Measurements from ENCODE around the gene TRPC4AP.

Gene TRPC4AP

DNA sequence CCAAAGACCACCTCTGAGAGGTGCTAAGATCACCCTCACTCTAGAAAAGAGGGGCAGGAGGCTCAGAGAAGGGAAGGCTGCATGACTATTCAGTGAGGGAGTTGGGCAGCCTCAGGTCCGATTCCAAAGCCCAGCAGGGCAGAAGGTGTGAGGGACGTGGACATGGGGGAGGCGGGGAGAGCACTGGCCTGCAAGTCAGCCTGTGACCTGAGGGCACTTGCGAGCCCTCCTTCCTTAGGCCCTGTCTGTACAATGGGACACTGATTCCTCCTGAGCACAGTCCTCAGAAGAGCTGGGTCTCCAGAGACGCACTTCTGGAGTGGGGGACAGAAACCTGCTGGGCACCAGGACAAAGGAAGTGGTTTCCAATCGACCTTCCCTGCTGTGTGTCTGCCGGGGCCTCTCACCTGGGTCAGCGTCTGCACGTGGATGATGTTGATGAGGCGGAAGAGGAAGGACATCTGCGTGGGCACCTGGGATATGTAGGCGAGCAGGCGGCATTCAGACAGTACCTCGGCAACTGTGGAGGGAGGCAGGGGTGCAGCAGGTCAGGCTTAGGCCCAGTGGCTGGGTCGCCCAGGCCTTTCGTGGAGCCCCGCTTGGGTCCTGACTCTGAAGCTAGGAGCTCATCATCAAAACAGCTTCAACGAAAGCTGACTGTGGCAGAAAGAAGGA lies 88.4 kb downstream of the TRPC4AP start:
- Histone ChIP-seq H3K4me3 (ENCODE audit: low read length, poor library complexity, severe bottlenecking) (no peak overlapping the region), H3K9me2 (replicated peaks; ENCODE audit: low read depth, low read length) (no peaks in the 10 kb centered on the region), H3F3A (ENCODE audit: low read depth) (no peaks in the 10 kb centered on the region), H3K4me2 (ENCODE audit: low read depth, low read length, poor library complexity, severe bottlenecking) (no peak overlapping the region), H3K9me3 (ENCODE audit: insufficient read depth, low read depth, low read length) (no peaks in the 10 kb centered on the region), H3K4me1 (ENCODE audit: insufficient read depth, low read length, poor library complexity, severe bottlenecking) (no peaks in the 10 kb centered on the region), H2AFZ (ENCODE audit: low read length) (no peak overlapping the region), H4K20me1 (ENCODE audit: insufficient read depth, low read length, poor library complexity, severe bottlenecking) (no peaks in the 10 kb centered on the region), H3K9ac (ENCODE audit: low read depth, low read length, poor library complexity, severe bottlenecking) (no peak overlapping the region), H3K79me2 (ENCODE audit: insufficient read depth, low read length) (no peaks in the 10 kb centered on the region), H3K27me3 (ENCODE audit: insufficient read depth, low read length, poor library complexity, severe bottlenecking) (no peaks in the 10 kb centered on the region), H3K36me3 (ENCODE audit: insufficient read depth, low read length) (peaks cover 89% of the 10 kb centered on the region; the same call in 1 of the 2 replicates)
- TF ChIP-seq, protein P1, sequence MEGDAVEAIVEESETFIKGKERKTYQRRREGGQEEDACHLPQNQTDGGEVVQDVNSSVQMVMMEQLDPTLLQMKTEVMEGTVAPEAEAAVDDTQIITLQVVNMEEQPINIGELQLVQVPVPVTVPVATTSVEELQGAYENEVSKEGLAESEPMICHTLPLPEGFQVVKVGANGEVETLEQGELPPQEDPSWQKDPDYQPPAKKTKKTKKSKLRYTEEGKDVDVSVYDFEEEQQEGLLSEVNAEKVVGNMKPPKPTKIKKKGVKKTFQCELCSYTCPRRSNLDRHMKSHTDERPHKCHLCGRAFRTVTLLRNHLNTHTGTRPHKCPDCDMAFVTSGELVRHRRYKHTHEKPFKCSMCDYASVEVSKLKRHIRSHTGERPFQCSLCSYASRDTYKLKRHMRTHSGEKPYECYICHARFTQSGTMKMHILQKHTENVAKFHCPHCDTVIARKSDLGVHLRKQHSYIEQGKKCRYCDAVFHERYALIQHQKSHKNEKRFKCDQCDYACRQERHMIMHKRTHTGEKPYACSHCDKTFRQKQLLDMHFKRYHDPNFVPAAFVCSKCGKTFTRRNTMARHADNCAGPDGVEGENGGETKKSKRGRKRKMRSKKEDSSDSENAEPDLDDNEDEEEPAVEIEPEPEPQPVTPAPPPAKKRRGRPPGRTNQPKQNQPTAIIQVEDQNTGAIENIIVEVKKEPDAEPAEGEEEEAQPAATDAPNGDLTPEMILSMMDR (conservative IDR thresholded peaks at IDR 0.05; ENCODE audit: low read length) = no peak
- TF ChIP-seq EZH2phosphoT487 (IDR thresholded peaks at IDR 0.05; ENCODE audit: borderline replicate concordance) = no peak

DNA sequence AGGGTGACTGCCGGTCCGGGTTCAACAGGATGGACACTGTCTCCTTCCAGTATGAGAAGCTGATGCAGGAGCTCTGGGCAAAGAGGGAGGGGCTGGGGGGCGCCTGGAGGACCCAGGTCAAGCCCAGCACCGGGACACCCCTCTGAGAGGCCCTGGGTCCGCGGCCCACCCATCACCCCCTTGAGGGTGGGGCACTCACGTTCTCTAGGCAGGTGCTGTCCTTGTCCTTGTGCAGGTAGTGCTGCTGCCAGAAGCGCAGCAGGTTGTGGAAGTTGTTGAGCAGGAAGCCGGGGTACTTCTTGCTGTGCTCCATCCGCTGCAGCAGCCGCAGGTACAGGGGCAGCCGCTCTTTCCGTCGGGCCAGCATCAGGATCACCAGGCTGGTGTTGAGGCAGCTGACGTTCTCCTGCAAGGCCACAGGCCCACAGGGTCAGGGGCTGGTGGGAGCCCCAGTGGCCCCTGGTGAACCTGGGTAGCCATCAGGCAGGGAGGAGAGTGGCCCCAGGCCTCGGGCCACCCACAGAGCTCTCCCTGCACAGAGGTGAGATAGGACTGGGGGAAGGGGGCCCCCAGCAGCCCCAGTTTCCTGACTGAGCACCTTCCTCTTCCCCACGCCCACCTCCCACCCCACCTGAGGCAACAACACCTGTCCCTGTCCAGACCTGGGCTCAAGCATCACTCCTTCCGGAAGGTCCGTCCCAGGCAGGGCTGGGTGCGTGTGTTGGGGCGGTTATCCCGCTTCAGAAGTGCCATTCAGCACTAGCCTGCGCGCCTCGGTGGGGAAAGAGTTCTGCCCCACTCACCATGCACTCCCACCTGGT lies 89.2 kb downstream of the TRPC4AP start:
- H3K36me3 ChIP-seq (ENCODE audit: insufficient read depth, low read length) = peaks cover 88% of the 10 kb centered on the region; the same call in 1 of the 2 replicates

DNA sequence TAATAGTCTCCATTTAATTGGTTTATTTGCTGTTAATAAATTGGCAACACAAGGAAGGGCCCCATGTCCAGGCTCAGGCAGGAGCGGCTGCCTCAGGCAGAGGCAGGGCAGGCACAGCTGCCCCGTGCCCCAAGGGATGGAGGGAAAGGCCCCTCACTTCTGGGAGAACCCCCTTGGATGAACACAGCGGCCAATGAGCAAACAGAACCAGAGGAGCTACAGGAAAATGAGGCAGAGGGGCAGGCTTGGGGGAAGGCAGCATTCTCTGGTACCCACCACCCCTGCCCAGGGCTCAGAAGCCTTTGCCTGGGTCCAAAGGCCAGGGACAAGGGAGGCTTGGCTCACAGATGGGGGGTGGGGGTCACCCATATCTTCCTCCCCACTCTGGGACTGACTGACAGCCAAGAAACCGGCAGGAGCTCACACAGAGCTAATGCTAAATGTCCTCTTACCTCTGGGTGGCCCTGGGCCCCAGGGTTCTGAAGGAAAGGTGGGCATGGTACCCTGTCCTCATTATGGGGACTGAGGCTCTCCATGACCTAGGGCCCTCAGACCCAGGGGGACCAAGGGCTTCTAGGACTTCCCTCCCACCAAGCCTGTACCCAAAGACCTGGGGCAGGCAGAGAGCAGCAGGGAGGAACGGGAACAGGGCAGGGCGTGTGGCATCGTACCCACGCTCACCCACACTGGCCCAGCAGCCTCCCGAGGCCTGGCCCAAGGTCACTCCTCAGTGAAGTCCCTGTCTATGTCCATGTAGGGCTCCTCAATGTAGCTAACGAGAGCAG lies 90.0 kb downstream of the TRPC4AP start:
- no peaks in the 10 kb centered on the region for H4K20me1 ChIP-seq (ENCODE audit: insufficient read depth, low read length, poor library complexity, severe bottlenecking)
- H2AFZ ChIP-seq (ENCODE audit: low read length) = no peak overlapping the region
- no peak overlapping the region for H3K4me3 ChIP-seq (ENCODE audit: low read length, poor library complexity, severe bottlenecking)
- H3K9ac ChIP-seq (ENCODE audit: low read depth, low read length, poor library complexity, severe bottlenecking) = no peak overlapping the region
- TF ChIP-seq, protein P1 (conservative IDR thresholded peaks at IDR 0.05; ENCODE audit: low read length) = no peak
- TF ChIP-seq EZH2phosphoT487 (IDR thresholded peaks at IDR 0.05; ENCODE audit: borderline replicate concordance) = no peak
- H3K27me3 ChIP-seq (ENCODE audit: insufficient read depth, low read length, poor library complexity, severe bottlenecking) = no peaks in the 10 kb centered on the region
- H3K4me1 ChIP-seq (ENCODE audit: insufficient read depth, low read length, poor library complexity, severe bottlenecking) = no peaks in the 10 kb centered on the region
- no peak overlapping the region for H3K4me2 ChIP-seq (ENCODE audit: low read depth, low read length, poor library complexity, severe bottlenecking)
- H3K9me3 ChIP-seq (ENCODE audit: insufficient read depth, low read depth, low read length) = no peaks in the 10 kb centered on the region
- H3K36me3 ChIP-seq (ENCODE audit: insufficient read depth, low read length) = peaks cover 85% of the 10 kb centered on the region; the same call in 1 of the 2 replicates
- H3K79me2 ChIP-seq (ENCODE audit: insufficient read depth, low read length) = no peaks in the 10 kb centered on the region
- H3F3A ChIP-seq (ENCODE audit: low read depth) = no peaks in the 10 kb centered on the region
- no peaks in the 10 kb centered on the region for H3K9me2 ChIP-seq (replicated peaks; ENCODE audit: low read depth, low read length)

More for the DNA sequence above, 89.2 kb downstream of the TRPC4AP start:
- H4K20me1 ChIP-seq (ENCODE audit: insufficient read depth, low read length, poor library complexity, severe bottlenecking) = no peaks in the 10 kb centered on the region
- no peak overlapping the region for H3K4me2 ChIP-seq (ENCODE audit: low read depth, low read length, poor library complexity, severe bottlenecking)
- no peaks in the 10 kb centered on the region for H3K9me2 ChIP-seq (replicated peaks; ENCODE audit: low read depth, low read length)
- no peak overlapping the region for H3K4me3 ChIP-seq (ENCODE audit: low read length, poor library complexity, severe bottlenecking)
- H3K4me1 ChIP-seq (ENCODE audit: insufficient read depth, low read length, poor library complexity, severe bottlenecking) = no peaks in the 10 kb centered on the region
- no peaks in the 10 kb centered on the region for H3K27me3 ChIP-seq (ENCODE audit: insufficient read depth, low read length, poor library complexity, severe bottlenecking)
- TF ChIP-seq, protein P1 (conservative IDR thresholded peaks at IDR 0.05; ENCODE audit: low read length) = no peak
- no peak for TF ChIP-seq EZH2phosphoT487 (IDR thresholded peaks at IDR 0.05; ENCODE audit: borderline replicate concordance)
- H3F3A ChIP-seq (ENCODE audit: low read depth) = no peaks in the 10 kb centered on the region
- H3K9me3 ChIP-seq (ENCODE audit: insufficient read depth, low read depth, low read length) = no peaks in the 10 kb centered on the region
- no peak overlapping the region for H3K9ac ChIP-seq (ENCODE audit: low read depth, low read length, poor library complexity, severe bottlenecking)
- no peaks in the 10 kb centered on the region for H3K79me2 ChIP-seq (ENCODE audit: insufficient read depth, low read length)
- no peak overlapping the region for H2AFZ ChIP-seq (ENCODE audit: low read length)

Data from Loucy (cell line).